Fibroblast of mammary gland (primary cell): Measurements from ENCODE around the gene TBKBP1.
A peak's percentile ranks its signal among the peaks of the same experiment; 100 is the strongest.

Source experiments
- DNase-seq: peaks from one replicate; pipeline ENCODE4 v3.0.0-alpha.2; 2010; ENCODE audit warnings: low read depth
- H3K4me3 ChIP-seq: 2 replicates; pipeline ENCODE4 v1.5.1; 2011; ENCODE audit warnings: low read depth, mild to moderate bottlenecking, low read length, moderate library complexity; ENCODE audit not compliant: control insufficient read depth
- TF ChIP-seq, protein P1 (sequence below): conservative IDR thresholded peaks from 2 replicates; pipeline ENCODE4 v1.5.1; 2011; ENCODE audit warnings: low read depth, low read length, inconsistent platforms; ENCODE audit not compliant: control insufficient read depth, insufficient read depth

The TBKBP1 gene

DNA sequence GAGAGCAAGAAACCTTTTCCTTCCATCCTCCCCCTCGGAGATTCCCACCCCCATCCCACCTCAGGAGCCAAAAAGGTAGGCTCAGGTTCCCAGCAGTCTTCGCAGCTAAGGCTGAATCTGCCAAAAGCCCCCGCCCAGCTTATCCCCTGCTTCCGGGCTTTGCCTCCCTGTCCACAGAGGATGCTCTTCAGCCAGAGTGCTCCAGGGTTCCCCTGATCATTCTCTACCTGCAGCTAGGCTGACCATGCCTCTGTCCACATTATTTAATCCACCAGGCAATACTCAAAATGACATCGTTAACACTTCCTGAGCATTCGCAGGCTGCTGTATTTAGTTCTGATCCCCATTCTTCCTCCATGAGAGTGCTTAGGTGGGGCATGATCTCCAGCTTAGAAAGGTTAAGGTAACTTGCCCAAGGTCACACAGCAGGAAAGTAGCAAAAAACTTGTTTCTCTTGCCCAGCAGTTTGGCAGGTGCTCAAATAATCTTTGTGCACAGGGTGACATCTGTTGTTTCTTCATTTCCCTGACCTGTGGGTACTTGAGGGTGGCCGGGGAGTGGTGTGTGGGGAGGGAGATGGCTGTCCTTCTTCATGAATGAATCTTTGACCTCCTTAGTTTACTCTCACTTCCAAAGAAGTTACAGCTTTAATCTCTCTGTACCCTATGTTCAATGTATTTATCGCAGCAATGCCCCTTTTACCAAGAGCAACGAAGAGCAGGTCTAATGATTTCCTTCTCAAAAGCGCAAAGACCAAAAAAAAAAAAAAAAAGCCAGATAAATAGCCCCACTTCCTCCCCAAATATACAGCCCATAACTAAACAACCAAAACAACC, 848 bp upstream of the TBKBP1 start:
- peak overlapping the region; percentile 51 for H3K4me3 ChIP-seq
- DNase-seq = no peak
- TF ChIP-seq, protein P1, sequence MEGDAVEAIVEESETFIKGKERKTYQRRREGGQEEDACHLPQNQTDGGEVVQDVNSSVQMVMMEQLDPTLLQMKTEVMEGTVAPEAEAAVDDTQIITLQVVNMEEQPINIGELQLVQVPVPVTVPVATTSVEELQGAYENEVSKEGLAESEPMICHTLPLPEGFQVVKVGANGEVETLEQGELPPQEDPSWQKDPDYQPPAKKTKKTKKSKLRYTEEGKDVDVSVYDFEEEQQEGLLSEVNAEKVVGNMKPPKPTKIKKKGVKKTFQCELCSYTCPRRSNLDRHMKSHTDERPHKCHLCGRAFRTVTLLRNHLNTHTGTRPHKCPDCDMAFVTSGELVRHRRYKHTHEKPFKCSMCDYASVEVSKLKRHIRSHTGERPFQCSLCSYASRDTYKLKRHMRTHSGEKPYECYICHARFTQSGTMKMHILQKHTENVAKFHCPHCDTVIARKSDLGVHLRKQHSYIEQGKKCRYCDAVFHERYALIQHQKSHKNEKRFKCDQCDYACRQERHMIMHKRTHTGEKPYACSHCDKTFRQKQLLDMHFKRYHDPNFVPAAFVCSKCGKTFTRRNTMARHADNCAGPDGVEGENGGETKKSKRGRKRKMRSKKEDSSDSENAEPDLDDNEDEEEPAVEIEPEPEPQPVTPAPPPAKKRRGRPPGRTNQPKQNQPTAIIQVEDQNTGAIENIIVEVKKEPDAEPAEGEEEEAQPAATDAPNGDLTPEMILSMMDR = no peak

DNA sequence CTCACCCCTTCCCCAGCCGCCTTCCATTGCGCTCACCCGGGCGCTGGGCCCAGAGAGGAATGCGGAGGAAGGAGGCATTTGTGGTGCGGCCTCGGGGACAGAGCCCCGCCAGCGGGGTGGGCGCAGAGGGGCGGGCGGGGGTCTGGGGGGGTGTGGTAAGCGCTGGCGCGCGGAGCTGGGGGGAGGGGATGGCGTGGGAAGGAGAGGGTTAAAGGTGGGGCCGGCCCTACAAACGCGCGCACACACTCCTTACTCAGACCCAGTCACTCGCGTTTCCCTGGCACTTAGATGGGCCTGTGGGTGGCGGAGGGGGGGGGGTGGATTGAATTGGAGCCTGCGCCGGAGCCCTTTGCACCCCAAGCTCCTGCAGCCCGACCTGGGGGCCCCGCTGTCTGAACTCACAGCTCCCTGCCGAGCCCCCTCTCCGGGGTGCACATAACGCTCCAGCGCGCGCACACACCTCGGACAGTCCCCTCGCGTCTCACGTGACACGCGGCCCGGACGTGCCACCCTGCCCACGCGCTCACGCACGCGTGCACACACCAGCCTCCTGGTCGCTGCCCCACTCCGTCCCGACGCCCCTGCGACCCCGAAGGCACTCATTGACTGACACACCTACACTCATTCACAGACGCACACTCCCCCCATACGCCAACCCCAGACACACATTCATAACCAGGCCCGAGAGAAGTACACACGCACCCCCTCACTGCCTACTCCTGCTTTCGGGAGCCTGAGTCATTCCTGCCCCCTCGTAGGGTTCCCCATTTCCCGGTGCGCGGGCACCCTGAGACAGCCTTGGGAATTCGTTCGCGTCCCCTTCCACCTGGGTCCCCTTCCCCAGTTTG, 844 bp downstream of the TBKBP1 start:
- peak overlapping the region; percentile 51 for H3K4me3 ChIP-seq
- TF ChIP-seq, protein P1 = no peak
- DNase-seq = peak; percentile 62

DNA sequence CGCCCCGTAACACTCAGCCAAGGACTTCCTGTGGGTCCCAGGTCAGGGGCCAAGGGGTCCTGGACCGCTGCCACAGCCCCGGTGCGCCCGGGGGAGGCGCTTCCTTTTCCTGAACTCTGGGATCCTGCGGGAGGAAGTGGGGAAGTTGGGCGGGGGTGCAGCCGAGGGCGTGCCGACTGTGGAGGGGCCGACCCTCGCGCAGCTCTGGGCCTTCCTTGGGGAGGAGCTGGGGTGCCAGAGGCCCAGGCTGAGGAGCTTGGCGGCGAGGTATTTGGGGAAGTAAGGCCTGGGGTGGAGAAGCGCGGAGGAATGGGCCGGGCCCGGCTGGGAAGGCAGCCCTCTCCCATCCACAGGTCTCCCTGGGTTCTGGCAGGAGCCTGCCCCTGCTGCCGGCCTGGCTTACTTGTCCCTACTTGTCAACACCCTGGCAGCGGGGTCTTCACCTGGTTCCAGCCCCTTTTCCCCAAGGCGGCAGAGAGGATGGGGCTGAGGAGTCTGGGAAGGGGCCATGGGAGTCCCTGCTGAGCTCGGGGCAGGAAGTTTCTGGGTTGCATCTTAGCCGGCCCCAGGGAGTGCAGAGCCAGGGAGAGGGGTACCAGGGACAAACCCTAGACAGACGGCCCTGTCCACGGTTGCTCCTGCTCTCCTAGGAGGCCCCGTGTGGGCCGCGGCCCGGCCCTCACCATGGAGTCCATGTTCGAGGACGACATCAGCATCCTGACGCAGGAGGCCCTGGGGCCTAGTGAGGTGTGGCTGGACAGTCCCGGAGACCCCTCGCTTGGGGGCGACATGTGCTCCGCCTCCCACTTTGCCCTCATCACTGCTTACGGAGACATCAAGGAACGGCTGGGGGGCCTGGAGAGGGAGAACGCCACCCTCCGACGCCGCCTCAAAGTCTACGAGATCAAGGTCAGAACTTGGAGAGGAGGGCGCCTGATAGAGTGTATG, 1.7 kb downstream of the TBKBP1 start:
- no peak for DNase-seq
- TF ChIP-seq, protein P1 = no peak
- H3K4me3 ChIP-seq = peak overlapping the region; percentile 51

DNA sequence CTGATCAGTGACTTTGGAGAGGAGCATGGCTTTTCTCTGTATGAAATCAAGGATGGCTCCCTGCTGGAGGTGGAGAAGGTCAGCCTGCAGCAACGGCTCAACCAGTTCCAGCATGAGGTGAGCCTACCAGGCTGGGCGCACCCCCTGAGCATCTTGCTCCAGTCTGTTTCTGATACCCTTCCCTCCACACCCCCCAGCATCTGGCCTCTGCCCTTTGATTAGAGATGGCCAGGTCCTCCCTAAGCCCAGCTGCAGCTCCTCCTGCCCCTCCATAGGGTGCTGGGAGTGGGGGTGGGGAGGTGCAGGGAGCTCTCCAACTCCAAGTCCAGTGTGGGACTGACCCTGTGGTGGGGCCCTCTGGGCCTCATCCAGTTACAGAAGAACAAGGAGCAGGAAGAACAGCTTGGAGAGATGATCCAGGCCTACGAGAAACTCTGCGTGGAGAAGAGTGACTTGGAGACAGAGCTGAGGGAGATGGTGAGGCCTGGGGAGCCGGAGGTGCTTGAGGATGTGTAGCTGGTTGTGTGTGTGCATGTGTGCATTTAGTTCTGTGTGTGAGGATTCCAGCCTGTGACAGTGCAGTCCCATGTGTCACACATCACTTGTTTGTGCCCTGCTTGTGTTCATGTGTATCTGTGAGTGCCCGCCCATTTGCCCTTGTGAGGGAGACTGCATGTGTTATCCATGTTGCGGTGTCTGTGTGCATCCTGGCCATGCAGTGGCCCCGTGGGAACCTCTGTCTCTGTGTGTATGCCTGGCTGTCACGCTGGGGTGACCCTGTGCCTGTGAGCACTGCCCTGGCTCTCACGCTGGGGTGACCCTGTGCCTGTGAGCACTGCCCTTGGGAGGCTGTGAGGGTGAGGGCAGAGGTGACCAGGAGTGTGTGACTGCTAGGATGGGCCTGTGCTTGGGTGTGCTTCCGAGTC, 3.0 kb downstream of the TBKBP1 start:
- DNase-seq = no peak
- H3K4me3 ChIP-seq = no peak overlapping the region
- TF ChIP-seq, protein P1 = no peak

DNA sequence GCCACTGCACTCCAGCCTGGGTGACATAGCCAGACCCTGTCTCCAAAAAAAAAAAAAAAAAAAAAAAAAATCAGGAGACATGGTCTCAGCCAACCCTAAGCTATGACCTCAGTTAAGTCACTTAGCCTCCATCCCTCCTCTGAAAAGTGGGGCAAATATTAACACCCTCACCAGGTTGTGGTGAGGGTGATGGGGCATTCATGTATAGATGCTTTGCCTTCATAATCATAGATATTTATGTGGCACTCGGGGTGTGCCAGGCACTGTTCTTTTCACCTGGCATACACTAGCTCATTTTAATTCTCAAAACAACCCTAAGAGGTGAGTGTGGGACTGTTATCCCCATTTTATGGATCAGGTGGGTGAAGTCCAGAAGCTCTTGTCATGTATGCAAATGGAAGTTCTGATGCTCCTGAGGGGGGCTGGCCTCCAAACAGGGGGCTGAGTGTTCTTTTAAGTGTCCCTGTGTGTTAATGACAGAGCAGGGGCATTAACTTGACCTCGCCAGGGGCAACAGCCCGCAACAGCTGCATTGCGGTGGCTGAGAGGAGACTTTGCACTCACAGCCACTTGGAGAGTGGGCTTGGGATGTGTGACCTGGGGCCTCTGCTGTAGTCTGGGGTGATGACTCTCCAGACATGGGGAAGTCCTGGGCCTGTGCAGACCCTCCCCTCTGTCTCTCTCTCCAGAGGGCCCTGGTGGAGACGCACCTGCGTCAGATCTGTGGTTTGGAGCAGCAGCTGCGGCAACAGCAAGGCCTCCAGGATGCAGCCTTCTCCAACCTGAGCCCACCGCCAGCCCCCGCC, 4.1 kb downstream of the TBKBP1 start:
- no peak overlapping the region for H3K4me3 ChIP-seq
- no peak for DNase-seq
- TF ChIP-seq, protein P1 = no peak
